IPS-NIHi11 (cell line): Measurements from ENCODE around the gene DHRS7B.

Experiments used
- DNase-seq: peaks from one replicate; pipeline ENCODE4 v3.0.0; 2012; ENCODE audit warnings: mixed read lengths, low spot score

Gene DHRS7B

GRCh38 chr17:21157586-21158370 lies 31.0 kb downstream of the DHRS7B start:
- no peak for DNase-seq

DNA sequence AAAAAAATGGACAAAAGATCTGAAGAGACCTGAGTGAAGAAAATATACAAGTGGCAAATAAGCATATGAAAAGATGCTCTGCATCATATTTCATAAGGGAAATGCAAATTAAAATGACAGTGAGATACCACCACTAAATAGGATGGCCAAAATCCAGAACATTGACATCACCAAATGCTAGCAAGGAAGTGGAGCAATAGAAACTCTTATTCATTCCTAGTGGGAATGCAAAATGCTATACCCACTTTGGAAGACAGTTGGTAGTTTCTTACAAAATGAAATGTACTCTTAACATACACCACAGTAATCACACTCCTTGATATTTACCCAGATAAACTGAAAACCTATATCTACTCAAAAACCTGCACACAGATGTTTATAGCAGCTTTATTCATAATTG lies 33.6 kb downstream of the DHRS7B start:
- no peak for DNase-seq

DNA sequence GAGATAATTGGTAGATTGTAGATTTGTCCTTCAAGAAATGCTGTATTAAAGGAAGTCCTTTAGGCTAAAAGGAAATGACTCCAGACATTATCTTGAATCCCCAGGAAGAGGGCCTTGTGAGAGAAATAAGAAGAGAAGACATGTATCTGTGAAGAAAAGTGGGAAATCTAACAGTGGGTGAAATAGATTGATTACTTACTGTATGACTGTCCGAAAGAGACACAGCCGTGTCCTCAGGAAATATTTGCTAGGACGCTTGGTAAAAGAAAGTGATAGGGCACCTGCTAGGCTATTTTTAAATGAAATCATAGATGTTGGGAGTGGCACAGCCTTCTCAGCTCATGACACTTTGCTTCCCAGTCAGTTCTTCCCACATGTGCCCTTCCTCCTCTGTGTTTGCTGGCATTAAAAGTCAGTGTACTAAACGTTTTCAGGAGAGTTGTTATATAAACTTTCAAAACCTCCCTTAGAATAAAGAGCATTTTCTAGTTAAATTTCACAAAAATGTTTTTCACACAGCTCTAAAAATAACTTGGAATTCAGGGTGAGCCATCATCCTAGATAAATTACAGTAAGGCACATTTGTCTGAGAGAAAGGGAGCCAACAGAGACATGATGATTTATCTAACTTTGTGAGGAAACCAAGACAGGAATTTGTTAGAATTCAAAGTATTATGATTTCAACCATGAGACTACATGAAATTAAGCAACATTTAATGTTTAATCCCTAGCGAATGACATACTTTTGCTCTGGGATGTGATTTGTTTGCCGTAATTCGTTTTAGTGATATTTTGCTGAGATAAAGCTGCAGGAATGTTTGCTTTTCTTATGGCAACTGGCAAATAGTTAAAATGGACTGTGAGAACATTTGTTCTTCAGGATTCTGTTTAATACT lies 35.0 kb downstream of the DHRS7B start:
- DNase-seq = no peak

DNA sequence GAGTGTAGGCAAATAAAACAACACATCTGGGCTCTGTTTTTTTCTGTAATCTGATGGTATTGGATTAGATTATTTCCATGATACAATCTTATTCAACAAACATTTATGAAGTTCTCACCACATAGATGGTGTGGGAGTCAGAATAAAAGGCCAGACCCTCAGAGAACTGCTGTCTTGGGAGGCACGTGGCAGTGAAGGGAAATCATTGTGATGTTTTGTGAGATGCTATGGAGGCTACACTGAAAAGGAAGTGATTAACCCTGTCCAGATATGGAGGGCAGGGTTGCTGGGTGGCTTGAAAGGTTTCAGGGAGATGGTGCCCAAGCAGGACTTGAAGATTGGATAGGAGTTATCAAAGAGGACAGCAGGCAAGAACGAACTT lies 35.6 kb downstream of the DHRS7B start:
- DNase-seq = no peak

- DNase-seq = no peak
These were observed 36.3 kb downstream of the DHRS7B start for GRCh38 chr17:21163101-21163500.

DNA sequence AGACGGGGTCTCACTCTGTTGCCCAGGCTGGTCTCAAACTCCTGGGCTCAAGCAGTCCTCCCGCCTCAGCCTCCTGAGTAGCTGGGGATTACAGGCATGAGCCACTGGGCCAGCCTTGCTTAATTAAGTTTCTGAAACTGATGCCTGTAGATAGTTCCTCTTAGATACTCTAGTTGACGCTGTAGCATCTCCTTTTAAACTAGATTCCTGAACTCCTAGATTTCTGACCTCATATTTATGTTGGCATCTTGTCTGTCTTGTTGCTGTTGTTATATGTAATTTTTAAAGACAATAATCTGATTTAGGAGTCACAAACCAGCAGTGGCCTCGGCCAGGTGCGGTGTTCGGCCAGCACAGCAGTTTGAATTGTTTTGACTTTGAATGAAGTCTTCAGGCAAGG lies 37.5 kb downstream of the DHRS7B start:
- DNase-seq = no peak

GRCh38 chr17:21164620-21165019 lies 37.9 kb downstream of the DHRS7B start:
- DNase-seq = no peak

DNA sequence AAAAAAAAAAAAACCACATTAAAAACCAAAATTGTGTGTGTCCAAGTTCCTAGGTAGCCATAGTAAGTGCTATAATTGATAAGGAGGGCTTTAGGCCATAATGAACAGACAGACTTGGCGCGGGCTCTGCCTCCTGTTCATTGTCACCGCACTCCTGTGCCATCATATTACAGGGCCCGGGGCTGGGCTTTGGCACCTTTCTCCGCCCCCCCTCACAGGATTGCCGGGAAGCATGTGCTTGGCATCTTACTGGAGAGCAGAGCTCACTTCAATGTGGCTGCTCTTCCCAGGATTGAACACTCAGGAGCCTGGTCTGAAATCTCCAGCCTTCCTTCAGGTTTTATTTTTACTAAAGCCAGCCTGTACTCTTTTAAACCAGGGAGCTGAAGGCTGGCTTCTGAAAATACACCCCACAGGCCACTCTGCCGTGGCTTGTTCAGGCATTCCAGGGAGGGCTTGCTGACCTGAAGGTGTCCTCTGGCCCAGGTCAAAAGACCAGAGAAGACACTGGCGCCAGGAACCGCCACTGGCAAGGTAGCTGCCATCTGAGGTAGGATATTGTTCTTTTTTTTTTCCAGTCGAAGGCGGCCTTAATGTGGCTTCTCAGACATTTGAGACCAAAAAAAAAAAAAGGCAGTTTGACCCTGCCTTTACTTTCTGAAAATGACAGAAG lies 39.3 kb downstream of the DHRS7B start:
- DNase-seq = no peak

GRCh38 chr17:21166595-21167210 lies 39.9 kb downstream of the DHRS7B start:
- no peak for DNase-seq

GRCh38 chr17:21167303-21167702 lies 40.5 kb downstream of the DHRS7B start:
- no peak for DNase-seq

GRCh38 chr17:21168555-21168865 lies 41.7 kb downstream of the DHRS7B start:
- DNase-seq = no peak

GRCh38 chr17:21169496-21169895 lies 42.7 kb downstream of the DHRS7B start:
- DNase-seq = no peak

GRCh38 chr17:21170809-21171208 lies 44.0 kb downstream of the DHRS7B start:
- no peak for DNase-seq

DNA sequence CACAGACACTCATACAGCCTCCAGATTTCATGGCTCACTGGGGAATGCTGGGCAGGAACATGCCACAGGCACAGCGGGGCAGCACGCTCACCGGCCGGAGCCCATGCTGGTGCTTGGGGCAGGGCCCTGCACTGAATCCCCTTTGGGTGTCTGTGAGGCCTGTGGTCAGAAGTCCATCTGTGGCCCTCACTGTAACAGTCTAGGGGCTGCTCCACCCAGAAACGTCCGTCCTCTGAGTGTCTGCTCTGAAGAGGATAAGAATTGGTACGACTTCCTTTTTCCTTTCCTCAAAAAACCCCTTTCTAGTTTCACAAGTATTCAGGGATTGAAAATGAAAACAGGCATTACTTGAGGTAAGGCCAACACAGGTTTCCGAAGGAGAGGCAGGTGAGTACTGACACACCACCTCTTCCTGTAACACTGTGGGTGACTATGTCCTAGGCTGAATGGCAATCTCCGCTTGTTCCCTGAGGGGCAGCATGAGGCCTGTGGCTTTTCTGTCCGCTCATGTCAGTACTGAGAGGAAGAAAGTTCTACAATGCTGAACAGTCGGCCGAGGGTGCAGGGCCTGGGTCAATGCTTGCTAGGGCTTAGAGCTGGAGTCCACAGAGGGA lies 44.7 kb downstream of the DHRS7B start:
- no peak for DNase-seq

DNA sequence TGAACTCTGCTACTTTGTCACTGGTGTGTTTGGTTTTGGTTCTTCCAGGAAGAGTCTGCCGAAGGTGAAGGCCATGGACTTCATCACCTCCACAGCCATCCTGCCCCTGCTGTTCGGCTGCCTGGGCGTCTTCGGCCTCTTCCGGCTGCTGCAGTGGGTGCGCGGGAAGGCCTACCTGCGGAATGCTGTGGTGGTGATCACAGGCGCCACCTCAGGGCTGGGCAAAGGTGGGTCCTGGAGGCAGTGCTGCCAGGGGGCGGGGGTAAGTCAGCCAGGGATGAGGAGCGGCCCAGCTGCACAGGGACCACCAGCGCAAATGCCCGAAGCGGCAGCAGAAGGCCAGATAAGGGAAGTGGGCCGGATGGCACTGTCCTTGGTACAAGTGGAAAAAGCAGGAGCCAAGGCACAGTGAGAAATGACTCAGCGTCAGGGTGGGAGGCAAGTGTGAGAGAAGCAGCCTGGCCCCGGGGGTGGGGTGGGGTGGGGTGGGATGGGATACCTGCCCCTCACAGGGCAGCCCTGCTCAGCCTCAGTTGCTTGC lies 45.3 kb downstream of the DHRS7B start:
- DNase-seq = no peak

- no peak for DNase-seq
These were observed 46.1 kb downstream of the DHRS7B start for GRCh38 chr17:21172846-21173245.

GRCh38 chr17:21173543-21173942 lies 46.8 kb downstream of the DHRS7B start:
- no peak for DNase-seq

DNA sequence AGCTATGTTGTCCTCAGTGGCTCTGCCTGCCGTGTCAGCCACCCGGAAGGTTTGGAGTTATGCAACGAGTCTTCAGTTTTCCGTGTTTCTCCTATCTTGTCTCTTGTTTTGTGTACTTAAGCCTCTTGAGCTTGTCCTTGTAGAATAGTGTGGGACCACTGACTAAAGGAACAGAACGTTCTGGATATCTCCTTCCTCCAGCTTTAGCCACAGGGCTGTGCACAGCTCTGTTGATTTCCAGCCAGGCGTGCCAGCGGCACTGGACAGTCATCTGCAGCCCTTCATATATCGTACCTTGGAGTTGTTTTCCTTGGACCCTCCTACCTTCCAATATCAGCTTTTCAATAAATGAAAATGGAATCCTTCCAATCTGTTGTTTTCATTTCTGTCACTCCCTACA lies 47.4 kb downstream of the DHRS7B start:
- no peak for DNase-seq

GRCh38 chr17:21174713-21175112 lies 47.9 kb downstream of the DHRS7B start:
- no peak for DNase-seq

DNA sequence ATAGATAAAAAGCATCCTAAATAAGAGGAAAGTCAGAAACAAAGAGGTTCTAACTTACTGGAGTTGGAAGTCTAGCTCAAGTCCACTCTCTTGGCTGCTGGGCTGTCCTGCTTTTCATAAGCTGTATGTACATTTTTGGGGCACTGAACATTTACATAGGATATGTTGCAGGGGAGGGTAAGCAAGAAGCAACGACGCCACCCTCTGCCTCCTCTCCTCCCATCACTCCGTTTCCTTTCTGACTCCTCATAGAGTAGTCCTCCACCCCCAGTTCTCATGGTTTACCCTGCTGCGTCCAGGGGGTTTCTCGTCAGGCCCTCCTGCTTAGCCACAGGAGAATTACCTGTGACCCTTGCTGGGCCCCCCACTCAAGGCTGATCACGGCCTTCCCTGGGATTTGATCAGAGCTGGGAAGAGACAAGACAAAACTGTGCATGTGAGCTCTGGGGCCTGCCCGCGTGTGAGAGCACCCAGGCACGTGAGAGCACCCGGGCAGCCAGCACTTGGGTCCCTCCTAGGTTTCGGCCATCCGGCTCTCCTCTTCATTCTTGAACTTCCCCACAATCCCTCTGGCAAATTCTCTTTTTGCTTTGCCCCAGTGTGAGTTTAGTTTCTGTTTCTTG lies 50.1 kb downstream of the DHRS7B start:
- DNase-seq = no peak

- peak; percentile 0 for DNase-seq
These were observed 50.6 kb downstream of the DHRS7B start for GRCh38 chr17:21177401-21177800.
